GM12878 (cell line): Measurements from ENCODE around the gene CTNNBIP1. TPM values are rescaled to one million over a fixed set of nuclear protein-coding genes. Genes with fewer than 3 reads are reported as not detected.

ENCODE experiments used
- ATAC-seq: fragments of 200-7000 bp; cut with Tn5 transposase; 3 replicates; pipeline ENCODE4 v1.9.1; 2020; ENCODE audit warnings: mild to moderate bottlenecking, moderate library complexity
- BruUV-seq: library from RNA; stranded (reverse); fragments of 400-500 nt; replicated peaks from 2 replicates; lab custom pipeline; 2021; lab: Mats Ljungman, UMichigan
- CTCF ChIA-PET: fragments of 300-600 bp; sonication (Branson Sonifier 250); formaldehyde crosslinking; extraction: SDS; loops from one replicate; lab custom pipeline; 2021; ENCODE audit warnings: inconsistent platforms; lab: Yijun Ruan, JAX
- POLR2A ChIA-PET: fragments of 350-600 bp; formaldehyde crosslinking; extraction: SDS; loops from one replicate; lab custom pipeline; 2021; ENCODE audit warnings: inconsistent platforms; lab: Charles Lee
- RAD21 ChIA-PET: fragments of 300-600 bp; sonication (Branson Sonifier 250); formaldehyde crosslinking; loops from one replicate; lab custom pipeline; 2023; ENCODE audit warnings: antibody characterized with exemption; ENCODE audit not compliant: unreplicated experiment; lab: Charles Lee
- SMC1A ChIA-PET: fragments of 300-600 bp; sonication (Branson Sonifier 250); formaldehyde crosslinking; loops from one replicate; lab custom pipeline; 2023; ENCODE audit not compliant: unreplicated experiment, uncharacterized antibody; lab: Charles Lee
- DNase-seq: peaks from one replicate; pipeline ENCODE4 v3.0.0-alpha.2; 2011; ENCODE audit warnings: low read depth, low spot score
- FAIRE-seq: peaks from 3 replicates; lab custom pipeline; 2011; peaks lifted over from hg19 to GRCh38; lab: Jason Lieb, UNC
- H2AFZ ChIP-seq: 2 replicates; pipeline ENCODE4 v1.6.0; 2011; ENCODE audit warnings: low read depth, low read length, control low read depth; ENCODE audit not compliant: control insufficient read depth
- H3K27ac ChIP-seq: 2 replicates; pipeline ENCODE4 v1.5.1; 2011; ENCODE audit warnings: control low read depth; ENCODE audit not compliant: control insufficient read depth, insufficient read depth
- H3K27me3 ChIP-seq, 2 experiments: replicated peaks in 1 of 2; 2 replicates each; pipeline versions ENCODE4 v1.6.0 to v1.6.1; 2011; ENCODE audit warnings: low read length in 1 of 2; ENCODE audit not compliant: control insufficient read depth in 2 of 2, insufficient read depth in 2 of 2
- H3K36me3 ChIP-seq, 2 experiments: 2 replicates each; pipeline ENCODE4 v1.5.1; 2011; ENCODE audit warnings: low read length in 1 of 2; ENCODE audit not compliant: control insufficient read depth in 2 of 2, insufficient read depth in 2 of 2
- H3K4me1 ChIP-seq: 2 replicates; pipeline ENCODE4 v1.6.1; 2011; ENCODE audit warnings: mild to moderate bottlenecking, low read length, moderate library complexity, mixed read lengths; ENCODE audit not compliant: control insufficient read depth, insufficient read depth
- H3K4me2 ChIP-seq: 2 replicates; pipeline ENCODE4 v1.6.0; 2011; ENCODE audit warnings: control low read depth; ENCODE audit not compliant: control insufficient read depth, insufficient read depth
- H3K4me3 ChIP-seq: fragments of 200-600 bp; sonication (generic); 2 replicates; pipeline ENCODE4 v1.5.1; 2016
- H3K79me2 ChIP-seq: 2 replicates; pipeline ENCODE4 v1.6.0; 2011; ENCODE audit warnings: low read length; ENCODE audit not compliant: control insufficient read depth, insufficient read depth
- H3K9ac ChIP-seq: 2 replicates; pipeline ENCODE4 v1.8.0; 2011; ENCODE audit warnings: low read length, control low read depth, mixed read lengths; ENCODE audit not compliant: control insufficient read depth, insufficient read depth
- H3K9me3 ChIP-seq: replicated peaks from 3 replicates; pipeline ENCODE4 v1.5.1; 2011; ENCODE audit warnings: mild to moderate bottlenecking, low read length; ENCODE audit not compliant: control insufficient read depth, insufficient read depth
- H4K20me1 ChIP-seq: 2 replicates; pipeline ENCODE4 v1.6.0; 2011; ENCODE audit not compliant: control insufficient read depth, insufficient read depth
- HSF1 ChIP-seq: fragments of 150-350 bp; IDR thresholded peaks from 2 replicates; pipeline ENCODE4 v1.6.1; 2014; ENCODE audit warnings: mild to moderate bottlenecking, low read depth, low read length
- WGBS: methylation state at CpG from one replicate; pipeline ENCODE4 v1.1.6; 2016; ENCODE audit warnings: low lambda C conversion rate; ENCODE audit not compliant: insufficient replicate concordance, insufficient coverage; ENCODE audit errors: missing lambda C conversion rate; 5-methylcytosine and 5-hydroxymethylcytosine counted together
- in situ Hi-C: fragments of 300-500 bp; cut with MboI; formaldehyde crosslinking; loops from 9 replicates; pipeline ENCODE4 v1.14.3; 2018; ENCODE audit warnings: mixed read lengths
- intact Hi-C: fragments of 100-400 bp; cut with micrococcal nuclease; formaldehyde crosslinking; loops from one replicate; pipeline ENCODE4 v1.14.2; 2022; ENCODE audit not compliant: unreplicated experiment
- polyA plus RNA-seq, 11 experiments: library from polyadenylated mRNA; depleted of rRNA in 4 of 11; unstranded in 6 of 11; stranded (reverse) in 5 of 11; fragments of >200 nt; fragmentation: Nextera tagmentation in 4 of 11; fragmentation: Illumina TruSeq in 1 of 11; extraction: Ambion mirVana in 4 of 11; extraction: Trizol in 1 of 11; gene quantifications; 1 replicate in 1 of 11; 2 replicates in 10 of 11; pipeline versions ENCODE4 v1.2.1 to v1.2.3, GENCODE V29; 2011 to 2016; ENCODE audit warnings: inconsistent platforms in 2 of 11, missing spikeins in 2 of 11, low read depth in 1 of 11
- total RNA-seq, 4 experiments: library from RNA; depleted of rRNA in 3 of 4; stranded (reverse); fragments of >200 nt in 3 of 4; fragmentation: Illumina TruSeq in 1 of 4; extraction: Trizol in 1 of 4; gene quantifications; 2 replicates each; pipeline versions ENCODE4 v1.2.1 to v1.2.3, GENCODE V29; 2013 to 2021
- TF ChIP-seq, protein P1 (sequence below): fragments of 450-650 bp; IDR thresholded peaks from 2 replicates; pipeline ENCODE4 v1.6.1; 2016; ENCODE audit warnings: mild to moderate bottlenecking
- TF ChIP-seq, protein P2 (sequence below): IDR thresholded peaks from 2 replicates; pipeline ENCODE4 v1.6.1; 2011; ENCODE audit warnings: mild to moderate bottlenecking, low read depth, low read length, moderate library complexity; ENCODE audit not compliant: insufficient replicate concordance

The CTNNBIP1 gene
- total and polyA plus RNA-seq, 10 of the 15 experiments (the other 5 are each of a cell fraction or from before 2014, with no cell fraction given), result 0.42 to 31.8 (median 10.8) TPM

GRCh38 chr1:9809100-9809510 lies 101.0 kb downstream of the CTNNBIP1 start:
- Histone ChIP-seq H3K4me1 (peaks cover 6% of the 10 kb centered on the region), H2AFZ (no peak overlapping the region), H3K36me3 (peaks cover 0 to 6% of the 10 kb centered on the region in 2 experiments; a peak in 2 of 4 replicates), H3K79me2 (peaks cover 55% of the 10 kb centered on the region), H3K27me3 (no peaks in the 10 kb centered on the region), H3K4me3 (no peak overlapping the region), H3K4me2 (peak overlapping the region; percentile 25; the same call in 1 of the 2 replicates), H3K9me3 (no peaks in the 10 kb centered on the region), H3K27ac (no peak overlapping the region; the same call in 1 of the 2 replicates), H3K9ac (no peak overlapping the region), H4K20me1 (no peaks in the 10 kb centered on the region; the same call in 1 of the 2 replicates)
- no TSS peak for BruUV-seq
- WGBS, result 77% methylated on average over 8 of the region's 8 CpGs
- TF ChIP-seq, protein P1, sequence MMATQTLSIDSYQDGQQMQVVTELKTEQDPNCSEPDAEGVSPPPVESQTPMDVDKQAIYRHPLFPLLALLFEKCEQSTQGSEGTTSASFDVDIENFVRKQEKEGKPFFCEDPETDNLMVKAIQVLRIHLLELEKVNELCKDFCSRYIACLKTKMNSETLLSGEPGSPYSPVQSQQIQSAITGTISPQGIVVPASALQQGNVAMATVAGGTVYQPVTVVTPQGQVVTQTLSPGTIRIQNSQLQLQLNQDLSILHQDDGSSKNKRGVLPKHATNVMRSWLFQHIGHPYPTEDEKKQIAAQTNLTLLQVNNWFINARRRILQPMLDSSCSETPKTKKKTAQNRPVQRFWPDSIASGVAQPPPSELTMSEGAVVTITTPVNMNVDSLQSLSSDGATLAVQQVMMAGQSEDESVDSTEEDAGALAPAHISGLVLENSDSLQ, result peak; percentile 59
- TF ChIP-seq, protein P2, sequence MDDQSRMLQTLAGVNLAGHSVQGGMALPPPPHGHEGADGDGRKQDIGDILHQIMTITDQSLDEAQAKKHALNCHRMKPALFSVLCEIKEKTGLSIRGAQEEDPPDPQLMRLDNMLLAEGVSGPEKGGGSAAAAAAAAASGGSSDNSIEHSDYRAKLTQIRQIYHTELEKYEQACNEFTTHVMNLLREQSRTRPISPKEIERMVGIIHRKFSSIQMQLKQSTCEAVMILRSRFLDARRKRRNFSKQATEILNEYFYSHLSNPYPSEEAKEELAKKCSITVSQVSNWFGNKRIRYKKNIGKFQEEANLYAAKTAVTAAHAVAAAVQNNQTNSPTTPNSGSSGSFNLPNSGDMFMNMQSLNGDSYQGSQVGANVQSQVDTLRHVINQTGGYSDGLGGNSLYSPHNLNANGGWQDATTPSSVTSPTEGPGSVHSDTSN, result peak; percentile 43
- no peak for TF ChIP-seq HSF1
- FAIRE-seq (no peak), DNase-seq (no peak), ATAC-seq (peak; percentile 32)
- intact Hi-C loops, result no loop called here
- SMC1A ChIA-PET, result no interaction called here
- CTCF ChIA-PET, result no interaction called here
- POLR2A ChIA-PET, result no interaction called here
- in situ Hi-C loops, result no loop called here
- RAD21 ChIA-PET, result no interaction called here
